HG03460 (cell line): ENCODE results near the gene SFRP5.

Experiments
- ATAC-seq: cut with Tn5 transposase; IDR thresholded peaks from one replicate; pipeline ENCODE4 v1.9.1; 2021; ENCODE audit not compliant: unreplicated experiment

The SFRP5 gene

GRCh38 chr10:97788552-97789442 lies 17.0 kb upstream of the SFRP5 start:
- no peak for ATAC-seq

GRCh38 chr10:97785731-97786130 lies 13.9 kb upstream of the SFRP5 start:
- ATAC-seq = no peak

- ATAC-seq = no peak
Observed at GRCh38 chr10:97785231-97785630, 13.4 kb upstream of the SFRP5 start.

- no peak for ATAC-seq
Observed at GRCh38 chr10:97784200-97784810, 12.5 kb upstream of the SFRP5 start.

GRCh38 chr10:97782455-97783228 lies 10.8 kb upstream of the SFRP5 start:
- no peak for ATAC-seq

GRCh38 chr10:97781618-97782331 lies 10.0 kb upstream of the SFRP5 start:
- ATAC-seq = no peak

GRCh38 chr10:97780841-97781617 lies 9.2 kb upstream of the SFRP5 start:
- no peak for ATAC-seq

GRCh38 chr10:97779975-97780374 lies 8.2 kb upstream of the SFRP5 start:
- ATAC-seq = no peak

GRCh38 chr10:97779492-97779891 lies 7.7 kb upstream of the SFRP5 start:
- no peak for ATAC-seq

- no peak for ATAC-seq
Observed at GRCh38 chr10:97778452-97779302, 6.9 kb upstream of the SFRP5 start.

- ATAC-seq = no peak
Observed at GRCh38 chr10:97777143-97777542, 5.3 kb upstream of the SFRP5 start.

- ATAC-seq = no peak
Observed at GRCh38 chr10:97774811-97775294, 3.1 kb upstream of the SFRP5 start.

GRCh38 chr10:97773096-97773495 lies 1.3 kb upstream of the SFRP5 start:
- no peak for ATAC-seq

GRCh38 chr10:97771055-97771891 lies 526 bp downstream of the SFRP5 start:
- ATAC-seq = no peak

GRCh38 chr10:97770255-97770654 lies 1.5 kb downstream of the SFRP5 start:
- ATAC-seq = no peak

- no peak for ATAC-seq
Observed at GRCh38 chr10:97768322-97769315, 3.2 kb downstream of the SFRP5 start.
